ENCODE data around the gene NUP42.
A peak's percentile ranks its signal among the peaks of the same experiment; 100 is the strongest.

The NUP42 gene

GRCh38 chr7:23183279-23184012, 1.6 kb downstream of the NUP42 start:
- H3K36me3 ChIP-seq (ENCODE audit: insufficient read depth, low read length) = peaks cover 13% of the 10 kb centered on the region; the same call in 1 of the 2 replicates
- peak overlapping the region; percentile 96 for H3K4me3 ChIP-seq (ENCODE audit: low read length, poor library complexity, severe bottlenecking)
- H3K79me2 ChIP-seq (ENCODE audit: insufficient read depth, low read length) = peaks cover 66% of the 10 kb centered on the region
- H3K9me3 ChIP-seq (ENCODE audit: insufficient read depth, low read depth, low read length) = no peaks in the 10 kb centered on the region
- TF ChIP-seq CTCF (conservative IDR thresholded peaks at IDR 0.05; ENCODE audit: low read length) = no peak
- TF ChIP-seq EZH2phosphoT487 (IDR thresholded peaks at IDR 0.05; ENCODE audit: borderline replicate concordance) = no peak
- peaks cover 57% of the 10 kb centered on the region for H4K20me1 ChIP-seq (ENCODE audit: insufficient read depth, low read length, poor library complexity, severe bottlenecking)
- H3K9ac ChIP-seq (ENCODE audit: low read depth, low read length, poor library complexity, severe bottlenecking) = peak overlapping the region; percentile 92
- H3K9me2 ChIP-seq (replicated peaks; ENCODE audit: low read depth, low read length) = no peaks in the 10 kb centered on the region
- H2AFZ ChIP-seq (ENCODE audit: low read length) = no peak overlapping the region
- H3K27me3 ChIP-seq (ENCODE audit: insufficient read depth, low read length, poor library complexity, severe bottlenecking) = no peaks in the 10 kb centered on the region
- H3K4me2 ChIP-seq (ENCODE audit: low read depth, low read length, poor library complexity, severe bottlenecking) = peak overlapping the region; percentile 93
- H3K4me1 ChIP-seq (ENCODE audit: insufficient read depth, low read length, poor library complexity, severe bottlenecking) = peaks cover 48% of the 10 kb centered on the region
- H3F3A ChIP-seq (ENCODE audit: low read depth) = 0 out of 2 replicates have a peak, but pooled peaks cover 2% of the 10 kb centered on the region

- no peaks in the 10 kb centered on the region for H3K9me3 ChIP-seq (ENCODE audit: insufficient read depth, low read depth, low read length)
- peaks cover 54% of the 10 kb centered on the region for H3K4me1 ChIP-seq (ENCODE audit: insufficient read depth, low read length, poor library complexity, severe bottlenecking)
- peak overlapping the region; percentile 96 for H3K4me3 ChIP-seq (ENCODE audit: low read length, poor library complexity, severe bottlenecking)
- H2AFZ ChIP-seq (ENCODE audit: low read length) = no peak overlapping the region
- peak overlapping the region; percentile 93 for H3K4me2 ChIP-seq (ENCODE audit: low read depth, low read length, poor library complexity, severe bottlenecking)
- H3K79me2 ChIP-seq (ENCODE audit: insufficient read depth, low read length) = peaks cover 75% of the 10 kb centered on the region
- H4K20me1 ChIP-seq (ENCODE audit: insufficient read depth, low read length, poor library complexity, severe bottlenecking) = peaks cover 60% of the 10 kb centered on the region
- peaks cover 22% of the 10 kb centered on the region; the same call in 1 of the 2 replicates for H3K36me3 ChIP-seq (ENCODE audit: insufficient read depth, low read length)
- H3K9ac ChIP-seq (ENCODE audit: low read depth, low read length, poor library complexity, severe bottlenecking) = peak overlapping the region; percentile 92
- TF ChIP-seq CTCF (conservative IDR thresholded peaks at IDR 0.05; ENCODE audit: low read length) (no peak), EZH2phosphoT487 (IDR thresholded peaks at IDR 0.05; ENCODE audit: borderline replicate concordance) (no peak)
- H3F3A ChIP-seq (ENCODE audit: low read depth) = 0 out of 2 replicates have a peak, but pooled peaks cover 2% of the 10 kb centered on the region
- H3K9me2 ChIP-seq (replicated peaks; ENCODE audit: low read depth, low read length) = no peaks in the 10 kb centered on the region
- H3K27me3 ChIP-seq (ENCODE audit: insufficient read depth, low read length, poor library complexity, severe bottlenecking) = no peaks in the 10 kb centered on the region
Observed at GRCh38 chr7:23184291-23184690, 2.4 kb downstream of the NUP42 start.

GRCh38 chr7:23184709-23185359, 3.0 kb downstream of the NUP42 start:
- Histone ChIP-seq H3K4me1 (ENCODE audit: insufficient read depth, low read length, poor library complexity, severe bottlenecking) (peaks cover 54% of the 10 kb centered on the region), H3F3A (ENCODE audit: low read depth) (0 out of 2 replicates have a peak, but pooled peaks cover 2% of the 10 kb centered on the region), H3K36me3 (ENCODE audit: insufficient read depth, low read length) (peaks cover 23% of the 10 kb centered on the region; the same call in 1 of the 2 replicates), H3K4me3 (ENCODE audit: low read length, poor library complexity, severe bottlenecking) (peak overlapping the region; percentile 96), H3K9me2 (replicated peaks; ENCODE audit: low read depth, low read length) (no peaks in the 10 kb centered on the region), H2AFZ (ENCODE audit: low read length) (no peak overlapping the region), H3K4me2 (ENCODE audit: low read depth, low read length, poor library complexity, severe bottlenecking) (peak overlapping the region; percentile 93), H3K27me3 (ENCODE audit: insufficient read depth, low read length, poor library complexity, severe bottlenecking) (no peaks in the 10 kb centered on the region), H3K79me2 (ENCODE audit: insufficient read depth, low read length) (peaks cover 77% of the 10 kb centered on the region), H4K20me1 (ENCODE audit: insufficient read depth, low read length, poor library complexity, severe bottlenecking) (peaks cover 60% of the 10 kb centered on the region), H3K9ac (ENCODE audit: low read depth, low read length, poor library complexity, severe bottlenecking) (peak overlapping the region; percentile 92), H3K9me3 (ENCODE audit: insufficient read depth, low read depth, low read length) (no peaks in the 10 kb centered on the region)
- TF ChIP-seq CTCF (conservative IDR thresholded peaks at IDR 0.05; ENCODE audit: low read length) (peak; percentile 62), EZH2phosphoT487 (IDR thresholded peaks at IDR 0.05; ENCODE audit: borderline replicate concordance) (no peak)

All from Loucy (cell line).